Mononuclear cell (primary cell): Measurements from ENCODE around the gene CARD19. TPM values are rescaled to one million over a fixed set of nuclear protein-coding genes. Genes with fewer than 3 reads are reported as not detected.

ENCODE experiments used
- H3K27me3 ChIP-seq: 2 replicates; pipeline ENCODE4 v1.6.0; 2011; ENCODE audit warnings: low read length, control low read depth; ENCODE audit not compliant: insufficient read depth
- H3K4me1 ChIP-seq: 2 replicates; pipeline ENCODE4 v1.5.1; 2011; ENCODE audit warnings: mild to moderate bottlenecking, low read length, control low read depth; ENCODE audit not compliant: insufficient read depth
- H3K4me3 ChIP-seq: 2 replicates; pipeline ENCODE4 v1.5.1; 2011; ENCODE audit warnings: mild to moderate bottlenecking, low read length, moderate library complexity
- H3K9me3 ChIP-seq: 2 replicates; pipeline ENCODE4 v1.5.1; 2011; ENCODE audit warnings: low read depth, mild to moderate bottlenecking, control low read depth, low read length
- total RNA-seq: library from RNA; depleted of rRNA; stranded (reverse); fragments of >200 nt; gene quantifications from one replicate; pipeline ENCODE4 v1.2.3, GENCODE V29; 2012

The CARD19 gene
- total RNA-seq, 1 donor: 117 TPM

DNA sequence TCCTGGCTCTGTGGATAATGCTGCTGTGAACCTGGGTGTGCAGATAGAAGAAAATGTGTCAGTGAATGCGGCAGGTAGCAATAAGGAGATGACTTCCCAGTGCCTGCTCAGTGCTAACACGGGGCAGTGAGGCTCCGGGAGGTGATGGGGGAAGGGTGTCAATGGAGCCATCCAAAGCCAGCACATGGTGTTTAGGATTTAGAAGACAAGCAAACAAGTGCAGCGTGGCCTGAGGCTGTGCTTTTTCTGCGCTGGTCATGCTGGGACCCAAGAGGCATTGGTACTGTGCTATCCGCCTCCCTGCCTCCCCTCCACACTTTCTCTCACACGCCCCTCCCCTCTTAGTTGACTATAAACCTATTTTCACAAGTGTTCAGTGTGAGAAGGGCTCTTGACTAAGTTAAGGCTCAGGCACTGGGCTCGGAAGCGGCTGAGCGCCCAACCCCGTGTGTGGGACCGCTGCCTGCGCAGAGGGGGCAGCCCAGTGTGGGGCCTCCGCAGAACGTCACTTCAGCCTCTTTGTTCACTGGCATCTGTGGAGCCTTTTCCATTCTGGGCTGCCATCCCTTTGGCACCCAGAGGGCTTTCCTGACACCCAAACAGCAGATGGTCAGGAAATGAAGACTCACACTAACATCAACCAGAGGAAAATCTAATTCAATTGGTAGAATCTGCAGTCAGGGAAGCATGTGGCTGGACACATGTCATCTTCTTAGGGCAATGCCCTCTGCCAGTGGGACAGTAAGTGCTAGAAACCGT, 59.9 kb downstream of the CARD19 start:
- no peak overlapping the region for H3K4me3 ChIP-seq
- H3K27me3 ChIP-seq: no peaks in the 10 kb centered on the region
- peaks cover 7% of the 10 kb centered on the region for H3K4me1 ChIP-seq
- H3K9me3 ChIP-seq: no peaks in the 10 kb centered on the region

- peaks cover 7% of the 10 kb centered on the region for H3K4me1 ChIP-seq
- no peaks in the 10 kb centered on the region for H3K27me3 ChIP-seq
- H3K4me3 ChIP-seq: no peak overlapping the region
- no peaks in the 10 kb centered on the region for H3K9me3 ChIP-seq
Observed at GRCh38 chr9:93156475-93157008, 60.5 kb downstream of the CARD19 start.

- peaks cover 7% of the 10 kb centered on the region for H3K4me1 ChIP-seq
- no peaks in the 10 kb centered on the region for H3K27me3 ChIP-seq
- H3K9me3 ChIP-seq: no peaks in the 10 kb centered on the region
- no peak overlapping the region for H3K4me3 ChIP-seq
Observed at GRCh38 chr9:93159601-93160471, 63.8 kb downstream of the CARD19 start.

DNA sequence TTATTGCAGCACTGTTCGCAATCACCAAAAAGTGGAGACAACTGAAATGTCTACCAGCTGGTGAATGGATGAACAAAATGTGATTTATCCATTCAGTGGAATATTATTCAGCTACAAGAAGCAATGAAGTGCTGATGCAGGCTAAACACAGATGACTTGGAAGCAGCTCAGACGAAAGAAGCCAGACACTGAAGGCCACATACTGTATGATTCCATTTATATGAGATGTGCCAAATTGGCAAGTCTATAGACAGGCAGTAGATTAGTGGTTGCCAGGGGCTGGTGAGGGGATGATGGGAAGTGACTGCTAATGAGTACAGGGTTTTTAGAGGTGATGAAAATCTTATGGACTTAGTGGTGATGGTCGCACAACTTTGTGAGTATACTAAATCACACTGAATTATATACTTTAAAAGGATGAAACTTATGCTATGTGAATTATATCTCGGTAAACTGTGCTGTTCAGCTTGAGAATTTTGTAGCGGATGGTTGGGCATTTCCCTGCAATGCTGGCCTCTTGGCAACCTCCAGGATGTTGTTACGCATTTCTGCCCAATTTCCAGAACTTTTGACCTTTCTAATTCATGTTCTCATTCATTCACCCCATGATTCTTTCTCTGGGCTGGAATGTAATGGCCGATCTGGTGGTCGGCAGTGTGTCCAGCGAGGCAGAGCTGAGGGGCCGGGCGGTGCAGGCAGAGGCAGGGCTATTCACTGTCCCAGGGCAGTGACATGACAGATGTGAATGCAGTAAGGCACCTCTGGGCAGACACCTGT, 66.0 kb downstream of the CARD19 start:
- H3K9me3 ChIP-seq: no peaks in the 10 kb centered on the region
- peaks cover 7% of the 10 kb centered on the region for H3K4me1 ChIP-seq
- no peaks in the 10 kb centered on the region for H3K27me3 ChIP-seq
- H3K4me3 ChIP-seq: no peak overlapping the region

Other genes starting within 250 kb of the CARD19 start
- 36.4 TPM for gene ZNF484, start 218.2 kb upstream of the CARD19 start, total RNA-seq
- gene FGD3, start 148.7 kb upstream of the CARD19 start, total RNA-seq: 55.7 TPM
- 11.0 TPM for gene SUSD3, start 37.5 kb upstream of the CARD19 start, total RNA-seq
- 234 TPM for gene NINJ1, start 38.0 kb downstream of the CARD19 start, total RNA-seq
- 0.10 TPM for gene WNK2, start 87.9 kb downstream of the CARD19 start, total RNA-seq